GM21529 (cell line): ENCODE data around the gene RDX.

Source experiments
- ATAC-seq: cut with Tn5 transposase; IDR thresholded peaks from one replicate; pipeline ENCODE4 v1.9.1; 2021; ENCODE audit not compliant: unreplicated experiment

Gene RDX

GRCh38 chr11:110134110-110134509 lies 162.3 kb downstream of the RDX start:
- ATAC-seq = no peak

- ATAC-seq = no peak
Observed at GRCh38 chr11:110133160-110133559, 163.3 kb downstream of the RDX start.

- no peak for ATAC-seq
Observed at GRCh38 chr11:110131386-110132123, 164.9 kb downstream of the RDX start.

- no peak for ATAC-seq
Observed at GRCh38 chr11:110130642-110131238, 165.7 kb downstream of the RDX start.

GRCh38 chr11:110128161-110128560 lies 168.3 kb downstream of the RDX start:
- no peak for ATAC-seq

GRCh38 chr11:110126936-110127335 lies 169.5 kb downstream of the RDX start:
- no peak for ATAC-seq

- ATAC-seq = no peak
Observed at GRCh38 chr11:110125632-110126031, 170.8 kb downstream of the RDX start.
